GM19023 (cell line): Measurements from ENCODE around the gene MED15.
"Not testable (repeated sequence)": the region's sequence is repeated elsewhere in the genome, so short reads cannot be mapped to it uniquely, and the experiment has no call there.

Experiments
- ATAC-seq: cut with Tn5 transposase; IDR thresholded peaks from one replicate; pipeline ENCODE4 v1.9.1; 2021; ENCODE audit warnings: mild to moderate bottlenecking, moderate library complexity; ENCODE audit not compliant: unreplicated experiment

MED15 gene

DNA sequence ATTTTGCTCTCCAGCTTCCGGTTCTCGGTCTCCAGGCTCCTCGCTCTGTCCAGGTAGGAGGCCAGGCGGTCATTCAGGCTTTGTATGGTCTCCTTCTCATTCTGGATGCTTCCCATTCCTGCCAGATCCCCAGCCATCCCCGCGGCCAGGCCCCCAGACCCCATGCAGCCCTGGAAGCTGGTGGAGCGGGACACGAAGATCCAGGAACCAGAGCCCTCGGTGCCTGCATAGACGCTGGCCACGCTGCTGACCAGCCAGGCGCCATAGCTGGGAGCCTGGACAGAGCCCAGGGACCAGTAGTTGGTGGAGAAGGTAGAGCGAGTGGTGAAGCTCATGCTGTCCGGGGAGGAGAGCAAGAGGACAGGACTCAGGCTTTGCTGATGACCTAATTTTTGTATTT lies 23.6 kb upstream of the MED15 start:
- no peak for ATAC-seq

DNA sequence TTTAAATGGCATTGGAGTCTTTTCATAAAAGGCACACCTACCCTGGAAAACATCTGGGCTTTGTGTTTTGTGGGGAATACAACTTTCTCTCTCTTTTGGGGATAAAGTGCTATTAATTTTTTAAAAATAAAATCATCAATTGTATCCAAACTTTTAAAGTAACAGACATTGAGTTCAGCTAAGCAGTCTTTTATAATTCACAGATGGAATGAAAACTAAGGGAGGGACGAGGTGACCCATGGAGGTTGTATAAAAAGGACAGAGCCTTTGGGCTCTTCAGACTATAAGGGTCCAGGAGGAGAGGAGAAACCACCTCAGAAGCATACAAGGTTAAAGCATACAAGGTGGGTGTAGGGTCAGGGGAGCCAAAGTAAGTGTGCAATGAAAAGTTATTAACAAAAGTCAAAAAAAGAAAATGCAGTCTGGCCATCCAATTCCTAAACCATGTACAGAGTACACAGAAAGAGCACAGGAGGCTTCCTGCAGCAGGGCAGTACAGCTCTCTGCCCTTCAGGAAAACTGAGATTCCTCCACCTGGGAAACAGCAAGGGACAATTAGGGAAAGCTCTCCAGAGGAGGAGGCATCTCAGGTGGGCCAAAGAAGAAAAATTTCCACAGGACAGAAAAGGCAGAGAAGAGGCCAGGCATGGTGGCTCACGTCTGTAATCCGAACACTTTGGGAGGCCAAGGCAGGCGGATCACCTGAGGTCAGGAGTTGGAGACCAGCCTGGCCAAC lies 22.3 kb upstream of the MED15 start:
- no peak for ATAC-seq

DNA sequence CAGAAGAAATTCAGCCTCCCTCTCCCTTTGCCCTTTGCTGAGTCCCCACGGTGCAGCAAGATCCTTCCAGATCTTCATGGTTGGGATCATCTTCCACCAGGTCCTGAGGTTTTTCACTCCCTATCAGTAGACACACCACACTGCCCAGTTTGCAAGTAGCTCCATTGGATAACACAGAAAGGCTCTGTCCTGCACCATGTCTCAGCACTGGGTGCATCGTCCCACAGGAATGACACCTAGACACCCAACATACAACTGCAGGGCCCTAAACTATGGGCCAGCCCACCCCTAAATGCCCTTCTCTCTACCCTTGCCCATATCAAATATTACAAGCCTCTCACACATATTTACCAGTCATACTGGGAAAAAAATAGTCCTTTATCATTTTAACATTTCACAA lies 21.2 kb upstream of the MED15 start:
- ATAC-seq, result no peak

DNA sequence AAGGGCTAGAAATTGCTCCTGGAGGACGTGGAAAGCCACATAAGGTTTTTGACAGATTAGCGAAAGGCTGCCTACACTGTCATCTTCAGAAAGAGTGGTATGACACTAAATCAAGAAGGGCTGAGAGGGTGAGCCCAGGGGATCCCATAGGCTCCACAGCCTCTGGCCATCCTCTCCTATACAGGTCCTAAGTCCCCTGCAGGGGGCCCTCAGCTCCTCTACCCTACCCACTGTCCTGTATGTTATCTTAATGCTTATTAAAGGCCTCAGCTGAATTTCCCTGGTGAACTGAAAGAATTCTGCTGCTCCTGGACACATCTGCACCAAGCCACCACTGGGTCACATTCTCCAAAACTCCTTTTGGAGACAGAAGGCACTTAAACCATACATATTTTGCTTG lies 19.7 kb upstream of the MED15 start:
- no peak for ATAC-seq

DNA sequence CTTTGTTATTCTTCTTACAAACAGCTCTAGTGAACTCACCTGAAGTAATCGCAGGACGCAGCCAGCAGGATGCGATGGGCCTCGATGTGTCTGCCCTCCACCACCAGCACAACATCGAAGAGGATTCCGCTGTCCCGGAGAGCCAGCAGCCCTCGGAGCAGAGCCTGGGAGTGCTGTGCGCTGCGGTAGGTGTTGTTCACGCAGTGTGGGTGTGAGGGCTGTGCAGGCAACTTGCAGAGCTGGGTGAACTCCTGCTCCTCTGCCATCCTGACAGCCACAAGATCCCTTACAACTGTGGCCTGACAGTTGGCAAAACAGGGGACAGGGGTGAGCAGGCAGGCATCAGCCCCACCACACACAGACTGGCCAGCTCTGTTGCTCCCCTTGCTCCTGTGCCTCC lies 18.5 kb upstream of the MED15 start:
- no peak for ATAC-seq

DNA sequence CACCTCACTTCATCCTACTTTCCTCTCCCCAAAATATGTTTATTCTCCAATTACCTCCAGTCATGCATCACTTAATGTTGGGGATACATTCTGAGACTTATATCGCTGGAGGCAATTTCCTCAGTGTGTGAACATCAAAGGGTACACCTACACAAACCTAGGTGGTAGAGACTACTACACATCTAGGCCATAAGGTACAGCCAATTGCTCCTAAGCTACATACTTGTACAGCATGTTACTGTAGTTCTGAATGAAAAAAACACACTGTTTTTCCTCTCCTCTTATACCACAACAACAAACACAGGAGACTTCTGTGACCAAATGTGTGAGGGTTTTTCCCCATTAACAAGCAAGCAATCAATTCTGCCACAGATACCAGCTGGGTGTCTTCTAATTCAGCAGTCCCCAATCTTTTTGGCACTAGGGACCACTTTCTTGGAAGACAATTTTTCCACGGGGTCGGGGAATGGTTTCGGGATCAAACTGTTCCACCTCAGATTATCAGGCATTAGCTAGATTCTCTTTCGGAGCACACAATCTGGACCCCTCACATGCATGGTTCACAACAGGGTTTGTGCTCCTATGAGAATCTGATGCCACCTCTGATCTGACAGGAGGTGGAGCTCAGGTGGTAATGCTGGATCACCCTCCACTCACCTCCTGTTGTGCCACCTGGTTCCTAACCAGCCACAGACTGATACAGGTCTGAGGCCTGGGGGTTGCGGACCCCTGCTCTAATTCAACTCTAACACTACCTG lies 17.0 kb upstream of the MED15 start:
- no peak for ATAC-seq

DNA sequence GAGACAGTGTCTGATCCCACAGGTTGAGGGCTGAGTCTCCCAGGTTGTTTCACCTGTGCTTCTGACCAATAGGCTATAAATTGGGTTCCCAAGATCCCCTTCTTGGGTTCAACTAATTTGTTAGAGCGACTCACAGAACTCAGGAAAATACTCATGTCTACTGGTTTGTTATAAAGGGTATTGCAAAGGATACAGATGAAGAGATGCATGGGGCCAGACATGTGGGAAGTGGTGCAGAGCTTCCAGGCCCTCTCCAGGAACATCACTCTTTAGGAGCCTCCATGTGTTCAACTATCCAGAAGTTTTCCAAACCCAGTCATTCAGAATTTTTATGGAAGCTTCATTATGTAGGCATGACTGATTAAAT lies 16.5 kb upstream of the MED15 start:
- ATAC-seq, result no peak

DNA sequence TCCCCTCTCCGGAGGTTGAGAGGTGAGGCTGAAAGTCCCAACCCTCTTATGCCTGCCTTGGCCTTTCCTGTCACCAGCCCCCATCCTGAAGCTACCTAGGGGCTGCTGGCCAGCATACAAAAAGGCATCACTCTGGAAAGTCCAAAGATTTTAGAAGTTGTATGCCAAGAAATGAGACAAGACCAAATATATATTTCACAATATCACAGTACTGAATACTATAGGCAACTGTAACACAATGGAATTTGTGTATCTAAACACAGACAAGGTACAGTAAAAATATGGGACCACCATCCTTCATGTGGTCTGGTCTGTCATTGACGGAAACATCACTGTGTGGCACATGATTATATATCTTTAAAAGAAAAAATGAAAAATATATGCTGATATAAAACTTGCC lies 16.1 kb upstream of the MED15 start:
- no peak for ATAC-seq

DNA sequence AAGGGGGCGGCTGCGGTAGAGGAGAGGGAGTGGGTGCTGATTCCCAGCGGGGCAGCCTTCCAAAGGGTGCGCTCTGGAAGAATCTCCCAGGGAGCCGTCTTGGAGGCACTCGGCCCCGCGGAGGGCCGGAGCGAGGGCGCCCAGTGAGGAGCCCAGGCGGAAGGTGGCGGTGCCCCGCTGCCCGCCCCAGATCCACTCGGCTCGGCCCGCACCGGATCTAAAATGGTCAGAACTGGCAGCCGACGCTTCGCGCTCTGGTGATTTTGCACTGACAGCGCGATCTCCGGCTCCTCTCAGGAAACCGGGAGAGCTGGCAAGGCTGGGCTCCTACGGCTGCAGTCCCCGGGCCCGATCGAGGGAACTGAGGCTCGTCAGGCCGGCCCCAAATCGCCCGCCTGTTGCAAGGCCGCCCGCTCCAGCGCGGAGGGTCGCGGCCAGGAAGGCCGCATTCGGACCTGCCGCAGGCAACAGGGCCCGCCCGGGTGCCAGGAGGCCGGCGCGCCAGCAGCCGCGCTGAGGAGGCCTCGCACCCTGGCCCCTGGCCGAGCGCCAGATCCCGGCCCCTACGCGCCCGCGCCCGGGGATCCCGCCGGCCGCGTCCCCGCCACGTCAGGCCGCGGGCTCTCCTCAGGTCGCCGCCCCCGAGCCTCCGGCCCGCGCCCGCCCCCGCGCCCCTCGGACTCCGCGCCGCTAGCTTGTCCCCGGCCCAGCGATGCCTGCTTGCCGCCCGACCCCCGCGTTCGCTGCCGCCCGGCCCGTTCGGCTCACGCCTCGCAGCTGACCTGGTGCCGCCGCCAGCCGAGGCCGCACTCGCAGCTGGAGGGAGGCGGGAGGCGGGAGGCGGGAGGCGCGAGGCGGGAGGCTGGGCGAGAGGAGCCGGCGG lies 12.2 kb upstream of the MED15 start, which contains the start of gene KLHL22:
TSS of gene KLHL22 (minus strand) at position 818 of the 883 bp plus-strand sequence. CDS start 6,584 bp downstream, outside the sequence.
- peak; percentile 41 for ATAC-seq

DNA sequence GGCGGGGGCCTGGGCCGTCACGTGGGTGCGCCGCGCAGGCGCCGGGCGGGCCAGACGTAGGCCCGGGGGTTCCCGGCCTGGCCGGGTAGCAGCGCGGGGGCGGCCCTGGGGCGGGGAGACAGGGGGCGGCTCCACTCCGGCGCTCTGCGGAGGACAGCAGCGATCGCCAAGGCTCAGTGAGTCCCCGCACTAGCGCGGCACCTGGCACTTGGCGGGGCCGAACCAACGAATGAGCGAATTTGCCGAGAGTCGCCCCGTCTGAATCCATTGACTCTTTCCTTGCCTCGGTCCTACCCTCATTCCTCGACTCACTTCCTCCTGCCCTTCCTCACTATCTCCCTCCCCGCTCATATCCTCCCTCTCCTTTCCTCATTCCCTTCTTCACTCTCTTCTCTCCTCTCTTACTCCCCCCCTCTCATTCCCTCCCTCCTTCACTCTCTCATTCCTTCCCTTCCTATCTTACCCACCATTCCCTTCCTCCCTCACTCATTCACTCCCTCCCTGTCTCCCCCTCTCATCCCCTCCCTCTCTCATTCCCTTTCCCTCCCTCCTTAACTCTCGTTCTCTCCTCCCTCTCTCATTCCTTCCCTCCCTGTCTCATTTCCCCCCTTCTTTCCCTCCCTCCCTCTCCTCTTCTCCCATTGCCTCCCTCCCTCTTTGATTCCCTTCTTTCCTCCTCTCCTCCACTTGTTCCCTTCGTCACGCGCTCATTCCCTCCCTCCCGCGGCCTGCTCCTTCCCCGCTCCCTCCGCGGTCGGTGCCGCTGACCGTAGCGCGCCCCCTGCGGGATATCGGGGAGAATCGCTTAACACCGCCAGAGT lies 11.3 kb upstream of the MED15 start:
- peak; percentile 75 for ATAC-seq

DNA sequence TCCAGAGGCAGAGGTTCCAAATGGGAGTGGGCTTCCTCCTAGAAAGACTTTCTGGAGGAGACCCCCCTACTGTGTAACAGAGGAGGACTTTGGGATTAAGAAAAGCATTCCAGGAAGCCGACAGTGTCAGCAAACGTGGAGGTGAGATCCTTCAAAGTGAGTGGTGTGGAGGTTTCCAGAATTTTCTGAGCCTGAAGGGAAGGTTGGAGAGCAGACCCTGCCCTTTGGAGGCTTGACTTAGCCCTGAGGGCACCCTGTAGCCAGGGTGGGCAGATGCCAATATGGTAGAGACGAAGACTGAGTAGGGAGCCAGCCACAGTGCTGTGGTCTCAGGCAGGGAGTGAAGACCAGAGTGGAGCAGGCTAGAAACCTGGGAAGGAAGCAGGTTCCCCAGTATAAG lies 10.0 kb upstream of the MED15 start:
- ATAC-seq, result no peak

DNA sequence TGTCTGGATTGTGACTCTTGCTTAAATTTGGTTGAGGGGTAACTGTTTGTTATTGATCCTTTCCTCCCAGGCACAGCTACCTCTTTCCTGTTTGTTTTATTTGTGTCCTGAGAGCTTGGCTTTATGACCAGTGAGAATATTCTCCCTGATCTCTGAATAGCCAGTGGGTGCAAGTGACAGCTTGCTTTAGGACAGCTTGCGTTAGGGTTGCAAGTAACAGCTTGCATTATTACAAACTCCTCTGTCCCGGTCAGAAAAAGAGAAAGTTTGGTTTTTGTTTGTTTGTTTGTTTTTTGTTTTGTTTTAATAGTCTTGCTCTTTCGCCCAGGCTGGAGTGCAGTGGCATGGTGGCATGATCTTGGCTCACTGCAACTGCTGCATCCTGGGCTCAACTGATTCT lies 8.5 kb upstream of the MED15 start:
- ATAC-seq, result no peak

DNA sequence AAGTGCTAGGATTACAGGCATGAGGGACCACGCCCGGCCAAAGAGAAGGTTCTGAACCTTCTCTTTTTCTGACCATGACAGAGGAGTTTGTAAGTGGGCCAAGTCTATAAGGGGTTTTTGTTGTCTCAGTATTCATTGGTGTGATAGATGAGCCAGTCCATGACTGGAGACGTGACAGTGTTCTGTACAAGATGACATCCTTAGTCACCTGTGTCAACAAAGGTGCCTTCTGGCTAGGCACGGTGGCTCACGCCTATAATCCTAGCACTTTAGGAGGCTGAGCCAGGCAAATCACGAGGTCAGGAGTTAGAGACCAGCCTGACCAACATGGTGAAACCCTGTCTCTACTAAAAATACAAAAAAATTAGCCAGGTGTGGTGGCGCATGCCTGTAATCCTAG lies 7.6 kb upstream of the MED15 start:
- no peak for ATAC-seq

DNA sequence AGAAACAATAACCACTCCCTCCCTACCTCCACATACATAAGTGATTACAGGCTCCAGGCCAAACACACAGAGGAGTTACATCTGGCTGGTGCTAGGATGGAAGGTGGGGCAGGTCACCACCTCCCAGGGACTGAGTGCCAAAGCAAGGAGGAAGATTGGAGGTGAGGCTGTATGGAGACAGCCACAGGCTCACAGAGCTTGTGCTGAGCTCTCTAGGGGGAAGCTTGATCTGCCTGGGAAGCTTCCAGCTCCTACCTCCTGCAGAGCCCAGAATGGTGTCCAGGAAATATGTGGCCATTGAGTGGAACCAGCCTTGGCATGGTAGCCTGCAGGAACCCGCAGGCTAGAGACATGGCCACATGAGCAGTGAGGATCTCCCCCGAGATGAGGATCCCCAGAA lies 3.6 kb upstream of the MED15 start:
- ATAC-seq, result no peak

DNA sequence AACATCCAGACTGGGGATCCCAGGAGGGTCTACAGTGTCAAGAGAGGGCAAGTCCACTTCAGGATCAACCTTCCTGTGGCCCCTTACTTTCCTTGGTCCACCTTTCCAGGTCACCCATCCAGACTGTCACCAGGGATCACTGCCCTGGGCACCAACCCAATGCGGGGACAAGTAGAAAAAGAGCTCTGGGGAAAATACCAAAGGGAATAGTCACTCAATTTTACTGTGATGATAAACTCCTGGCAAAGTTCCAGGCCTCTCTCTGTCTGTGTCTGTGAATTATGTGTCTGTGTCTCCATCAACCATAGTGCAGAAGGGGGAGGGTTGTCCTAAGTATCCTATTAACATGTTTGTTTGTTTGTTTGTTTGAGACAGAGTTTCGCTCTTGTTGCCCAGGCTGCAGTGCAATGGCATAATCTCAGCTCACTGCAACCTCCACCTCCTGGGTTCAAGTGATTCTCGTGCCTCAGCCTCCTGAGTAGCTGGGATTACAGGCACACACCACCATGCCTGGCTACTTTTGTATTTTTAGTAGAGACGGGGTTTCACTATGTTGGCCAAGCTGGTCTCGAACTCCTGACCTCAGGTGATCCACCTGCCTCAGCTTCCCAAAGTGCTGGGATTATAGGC lies 3.0 kb upstream of the MED15 start:
- not testable (repeated sequence) for ATAC-seq

DNA sequence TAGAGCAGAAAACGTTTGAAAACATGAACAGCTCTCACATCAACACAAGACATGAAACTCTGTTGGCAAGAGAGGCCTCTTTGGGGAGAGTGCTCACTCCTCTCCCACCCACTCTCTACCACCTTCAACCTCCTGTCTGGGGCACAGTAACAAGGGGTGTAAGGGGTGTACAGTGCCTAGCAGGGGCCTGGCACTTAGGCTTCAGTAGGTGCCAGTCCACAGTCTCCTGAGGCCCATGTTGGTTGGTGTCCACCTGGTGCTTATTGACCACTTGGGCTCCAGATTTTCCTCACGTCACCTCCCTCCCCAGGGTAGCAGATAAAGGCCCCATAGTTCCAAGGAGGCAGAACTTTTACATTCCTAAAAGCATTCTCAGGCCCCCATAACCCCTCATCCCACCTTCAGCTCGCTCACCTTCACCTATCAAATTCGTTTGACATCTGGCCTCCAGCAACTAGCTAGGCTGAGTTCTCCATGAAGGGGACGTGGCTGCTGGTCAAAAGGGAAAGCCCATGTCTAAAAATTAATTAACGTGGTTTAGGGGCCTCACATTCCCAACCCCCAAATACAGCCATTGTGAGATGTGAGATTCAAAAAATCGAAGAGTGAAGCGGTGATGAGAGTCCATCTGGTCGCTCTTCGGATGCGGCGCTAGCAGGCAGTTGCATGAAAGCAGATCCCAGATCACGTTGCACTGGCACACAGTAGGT lies 712 bp upstream of the MED15 start:
- ATAC-seq, result no peak

DNA sequence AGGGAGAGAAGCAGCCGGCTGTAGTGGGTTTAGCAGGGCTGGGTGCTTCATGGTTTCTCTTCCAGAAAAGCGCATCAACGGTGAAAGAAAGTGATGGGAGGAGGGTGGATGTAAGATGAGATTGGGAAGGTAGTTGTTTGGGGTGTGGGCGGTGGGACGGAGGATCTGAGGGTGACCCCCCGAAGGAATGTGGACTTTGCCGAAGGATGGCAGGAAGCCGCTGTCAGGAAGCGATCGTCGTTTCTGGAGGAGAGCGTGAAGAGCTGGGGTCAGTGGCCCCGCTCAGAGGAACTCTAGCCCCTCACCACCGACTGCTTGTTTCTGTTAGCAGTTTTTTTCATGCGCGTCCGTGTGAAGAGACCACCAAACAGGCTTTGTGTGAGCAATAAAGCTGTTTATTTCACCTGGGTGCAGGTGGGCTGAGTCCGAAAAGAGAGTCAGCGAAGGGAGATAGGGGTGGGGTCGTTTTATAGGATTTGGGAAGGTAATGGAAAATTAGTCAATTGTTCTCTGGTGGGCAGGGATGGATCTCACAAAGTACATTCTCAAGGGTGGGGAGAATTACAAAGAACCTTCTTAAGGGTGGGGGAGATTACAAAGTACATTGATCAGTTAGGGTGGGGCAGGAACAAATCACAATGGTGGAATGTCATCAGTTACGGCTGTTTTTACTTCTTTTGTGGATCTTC lies 801 bp downstream of the MED15 start:
- ATAC-seq, result not testable (repeated sequence)

DNA sequence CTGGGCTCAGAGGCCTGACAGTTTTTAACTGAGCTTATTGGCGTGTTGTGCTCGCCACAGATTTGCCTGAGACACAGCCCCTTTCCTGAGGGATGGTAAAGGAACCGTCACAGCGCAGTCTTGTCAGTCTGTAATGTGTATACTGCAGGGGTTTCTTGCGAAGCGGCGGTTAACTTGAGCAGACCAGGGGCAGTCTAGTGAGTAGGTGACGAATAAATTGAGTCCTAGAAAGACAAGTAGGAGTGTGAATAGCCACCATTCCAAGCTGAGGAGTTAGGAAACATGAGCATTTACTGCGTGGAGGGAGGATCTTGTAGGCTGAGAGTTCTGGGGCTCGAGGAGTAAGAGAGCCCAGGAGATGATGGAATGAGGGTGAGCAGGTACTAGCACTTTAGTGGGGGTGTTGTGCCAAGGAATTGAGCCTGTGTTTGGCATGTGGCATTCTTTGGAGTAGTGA lies 1.4 kb downstream of the MED15 start:
- ATAC-seq, result no peak
